Astrocyte (in vitro differentiated cells and primary cell): ENCODE measurements around the gene MIA3.

ENCODE experiments used
- CTCF ChIP-seq: IDR thresholded peaks from 2 replicates; pipeline ENCODE4 v1.5.1; 2011; ENCODE audit warnings: low read depth, mild to moderate bottlenecking, inconsistent platforms, low read length, moderate library complexity; ENCODE audit not compliant: insufficient read depth
- EZH2 ChIP-seq: IDR thresholded peaks from 2 replicates; pipeline ENCODE4 v1.6.1; 2012; ENCODE audit warnings: mild to moderate bottlenecking, low read length, inconsistent platforms; ENCODE audit not compliant: insufficient read depth

- TF ChIP-seq CTCF (no peak), EZH2 (no peak)
Measured at GRCh38 chr1:222704260-222704659, 86.4 kb downstream of the MIA3 start.
